ENCODE data around the gene EXOSC3. TPM values are rescaled to one million over a fixed set of nuclear protein-coding genes. Genes with fewer than 3 reads are reported as not detected.

EXOSC3 gene
- total RNA-seq, 6 donors from 2014 or later: 8.0 to 49.8 (median 35.1) TPM

- TF ChIP-seq EP300 (IDR thresholded peaks at IDR 0.05): no peak
- Histone ChIP-seq H3K4me1 (peaks cover 0 to 8% (median 0%) of the 10 kb centered on the region in 4 donors), H3K27ac (no peak overlapping the region), H3K27me3 (no peaks in the 10 kb centered on the region), H3K36me3 (peaks cover 0 to 12% (median 4%) of the 10 kb centered on the region in 4 donors), H3K4me3 (no peak overlapping the region), H3K9me3 (no peaks in the 10 kb centered on the region)
- WGBS, 2 donors: 40 to 77% methylated on average over 3 of the region's 3 CpGs
- DNase-seq: no peak
- no peak for ATAC-seq (ENCODE audit: low FRiP score in 2 of 2)
Observed at GRCh38 chr9:37761511-37761910, 23.4 kb downstream of the EXOSC3 start.

GRCh38 chr9:37760416-37761161 lies 24.3 kb downstream of the EXOSC3 start:
- ATAC-seq (ENCODE audit: low FRiP score in 2 of 2): no peak
- Histone ChIP-seq H3K4me3 (no peak overlapping the region), H3K4me1 (peaks cover 0 to 8% (median under 1%) of the 10 kb centered on the region in 4 donors), H3K27ac (no peak overlapping the region), H3K36me3 (peaks cover 0 to 12% (median 4%) of the 10 kb centered on the region in 4 donors), H3K27me3 (no peaks in the 10 kb centered on the region), H3K9me3 (no peaks in the 10 kb centered on the region)
- 84 to 89% methylated on average over 7 of the region's 7 CpGs for WGBS, 2 donors
- DNase-seq: no peak
- TF ChIP-seq CTCF (IDR thresholded peaks at IDR 0.05) (no peak), POLR2AphosphoS5 (IDR thresholded peaks at IDR 0.05) (no peak)

- DNase-seq (no peak), ATAC-seq (ENCODE audit: low FRiP score in 2 of 2) (no peak)
- peaks cover 0 to 4% (median 0%) of the 10 kb centered on the region in 4 donors for H3K36me3 ChIP-seq
- H3K9me3 ChIP-seq: no peaks in the 10 kb centered on the region
- no peak overlapping the region for H3K4me3 ChIP-seq
- WGBS, 2 donors: 89 to 90% methylated on average over 3 of the region's 3 CpGs
- no peaks in the 10 kb centered on the region for H3K27me3 ChIP-seq
- H3K4me1 ChIP-seq: peaks cover 8 to 23% (median 9%) of the 10 kb centered on the region in 4 donors
- no peak for TF ChIP-seq POLR2A (IDR thresholded peaks at IDR 0.05)
- TF ChIP-seq EP300 (IDR thresholded peaks at IDR 0.05): no peak
- TF ChIP-seq CTCF (IDR thresholded peaks at IDR 0.05): no peak
- no peak for TF ChIP-seq POLR2AphosphoS5 (IDR thresholded peaks at IDR 0.05)
- H3K27ac ChIP-seq: no peak overlapping the region
Observed at GRCh38 chr9:37758747-37759146, 26.1 kb downstream of the EXOSC3 start.

GRCh38 chr9:37753489-37754190 lies 31.2 kb downstream of the EXOSC3 start, which contains the start of gene TRMT10B:
TRMT10B (plus strand) TSS chr9:37753805; CDS start chr9:37761932, 8,127 bp downstream.
- peak in 1 of 4 donors; percentile 40 for TF ChIP-seq POLR2A (IDR thresholded peaks at IDR 0.05)
- TF ChIP-seq POLR2AphosphoS5 (IDR thresholded peaks at IDR 0.05): peak in 1 of 2 donors; percentile 11
- peak in 2 of 6 experiments; percentile 13 to 37 for TF ChIP-seq CTCF (IDR thresholded peaks at IDR 0.05)
- TF ChIP-seq EP300 (IDR thresholded peaks at IDR 0.05): no peak
- ATAC-seq (ENCODE audit: low FRiP score in 2 of 2) (peak; percentile 86 to 97), DNase-seq (peak; percentile 61 to 94)
- peaks cover 9 to 20% (median 13%) of the 10 kb centered on the region in 4 donors for H3K4me1 ChIP-seq
- no peaks in the 10 kb centered on the region for H3K9me3 ChIP-seq
- peak within 1 kb of the TSS; percentile 71 to 93 (median 85) for H3K27ac ChIP-seq
- 6 to 50% methylated on average over 2 to 17 of the region's 40 CpGs for WGBS, 2 donors
- H3K36me3 ChIP-seq: no peaks in the 10 kb centered on the region
- no peaks in the 10 kb centered on the region for H3K27me3 ChIP-seq
- peak within 1 kb of the TSS; percentile 29 to 84 (median 74) for H3K4me3 ChIP-seq

Data from upper lobe of left lung (tissue), 6 donors.